Hippocampal formation (tissue), 2 donors: Measurements from ENCODE around the gene CDK14.
A peak's percentile ranks its signal among the peaks of the same experiment; 100 is the strongest.

Source experiments
- DNase-seq, 2 donors: peaks; one replicate each; lab custom pipeline; 2025; lab: John Stamatoyannopoulos, UW

Gene CDK14

DNA sequence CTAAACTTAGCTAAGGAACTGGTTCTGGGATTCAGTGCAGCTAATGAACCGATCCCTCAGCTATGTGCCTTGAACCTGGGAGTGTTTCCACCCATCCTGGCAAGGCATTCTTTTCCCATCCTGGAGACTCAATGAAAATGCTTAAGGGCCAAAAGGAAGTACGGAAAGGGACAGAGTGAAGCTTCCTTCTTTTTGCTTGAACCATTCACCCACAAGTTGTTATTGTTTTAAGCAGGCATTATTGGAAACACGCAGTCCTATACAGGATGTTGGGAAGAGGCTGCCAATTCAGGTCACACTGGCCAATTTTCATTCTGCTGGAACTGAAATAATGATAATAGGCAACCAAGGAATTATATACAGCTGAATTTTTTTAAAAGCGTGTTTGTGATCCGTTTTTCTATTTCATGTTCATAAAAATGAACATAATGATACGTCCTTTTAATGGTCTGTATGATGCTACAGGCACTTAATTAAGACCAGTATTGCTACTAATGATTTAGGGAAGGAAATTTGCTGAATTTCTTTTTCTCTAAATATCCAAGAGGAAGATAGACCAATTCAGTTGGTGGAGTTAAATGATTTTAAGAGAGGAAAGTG, 610.3 kb downstream of the CDK14 start:
- DNase-seq = no peak

DNA sequence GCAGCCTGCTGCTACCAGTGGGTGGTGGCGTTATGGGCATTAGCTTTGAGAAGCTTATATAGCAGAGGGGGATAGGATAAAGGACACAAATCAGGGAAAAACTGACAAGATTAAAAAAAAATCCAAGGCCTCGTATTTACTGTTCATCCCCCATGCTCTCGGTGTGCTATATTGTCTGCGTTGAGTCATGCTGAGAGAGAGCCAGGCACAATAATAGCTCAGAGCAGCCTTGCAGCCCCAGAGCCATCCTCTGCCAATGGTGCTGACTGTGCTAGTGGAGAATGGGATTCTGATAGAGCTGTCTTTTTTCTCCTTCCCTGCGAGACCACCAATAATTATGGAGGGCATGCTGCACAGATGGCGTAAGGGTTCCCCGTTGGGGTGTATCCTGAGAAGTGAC, 616.5 kb downstream of the CDK14 start:
- peak in 1 of 2 donors; percentile 6 for DNase-seq

DNA sequence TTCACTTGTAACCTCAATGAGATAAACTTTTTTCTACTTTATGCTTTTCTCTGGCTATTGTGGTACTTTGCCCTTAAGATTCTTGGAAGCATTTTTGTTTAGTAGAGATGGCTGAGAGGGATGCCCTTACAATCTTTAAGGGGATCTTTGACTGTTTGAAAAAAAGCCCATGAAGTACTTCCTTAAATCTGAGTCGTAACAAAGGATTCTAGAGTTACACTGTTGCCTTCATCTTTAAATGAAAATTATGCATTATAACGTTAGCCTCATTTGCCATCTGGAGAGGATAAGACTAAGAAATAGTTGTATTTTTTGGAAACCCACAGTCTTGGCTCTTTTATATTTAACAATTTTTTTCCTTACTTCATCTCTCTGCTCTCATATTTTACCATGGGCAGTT, 630.3 kb downstream of the CDK14 start:
- DNase-seq = no peak

DNA sequence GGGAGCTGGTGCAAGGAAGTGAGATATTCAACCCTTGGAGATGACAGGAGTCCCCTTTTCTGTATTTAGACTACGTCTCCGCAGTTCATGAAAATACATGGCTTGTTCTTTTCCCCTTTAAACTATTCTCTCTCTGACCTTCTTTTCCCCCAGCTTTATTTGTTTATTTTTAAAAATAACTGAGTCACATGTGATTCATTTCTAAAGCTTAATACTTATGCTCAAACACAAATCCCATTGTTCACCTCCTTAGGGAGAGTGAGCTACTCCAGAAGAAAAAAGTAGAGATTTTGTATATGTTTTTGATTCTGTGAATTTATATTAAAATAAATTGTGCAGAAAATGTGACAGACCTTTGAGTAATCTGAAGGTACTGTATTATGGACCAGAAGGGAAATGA, 632.2 kb downstream of the CDK14 start:
- no peak for DNase-seq

DNA sequence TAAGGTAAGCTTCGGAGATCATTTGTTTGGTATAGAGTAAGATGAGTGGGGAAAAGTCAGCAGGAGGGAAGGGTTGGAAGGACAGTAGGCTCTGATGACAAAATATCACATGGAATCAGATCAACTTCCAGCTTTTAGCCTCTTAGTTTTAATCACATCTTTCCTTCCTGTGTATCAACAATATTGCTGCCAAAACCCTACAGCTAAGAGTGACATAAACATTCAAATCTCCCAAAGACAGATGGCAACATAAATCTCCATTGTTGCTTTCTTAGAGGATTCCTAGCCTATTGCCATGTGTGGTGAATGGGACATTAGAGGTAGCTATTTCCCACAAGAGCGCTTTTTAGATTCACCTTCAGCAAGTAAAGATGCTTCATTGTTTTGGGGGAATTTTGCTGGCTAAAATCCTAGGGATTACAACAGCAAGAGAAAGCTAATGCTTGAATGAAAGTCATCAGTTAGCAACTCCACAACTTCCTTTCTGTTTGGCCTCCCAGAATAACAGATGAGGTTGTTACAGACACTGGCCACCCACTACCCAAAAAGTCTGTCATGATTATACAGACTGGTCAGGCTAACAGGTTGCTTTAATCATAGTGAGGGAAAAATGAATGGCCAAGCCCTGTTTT, 632.9 kb downstream of the CDK14 start:
- no peak for DNase-seq

- DNase-seq = no peak
Observed at GRCh38 chr7:91230100-91230499, 634.0 kb downstream of the CDK14 start.

- no peak for DNase-seq
Observed at GRCh38 chr7:91230503-91230902, 634.4 kb downstream of the CDK14 start.

DNA sequence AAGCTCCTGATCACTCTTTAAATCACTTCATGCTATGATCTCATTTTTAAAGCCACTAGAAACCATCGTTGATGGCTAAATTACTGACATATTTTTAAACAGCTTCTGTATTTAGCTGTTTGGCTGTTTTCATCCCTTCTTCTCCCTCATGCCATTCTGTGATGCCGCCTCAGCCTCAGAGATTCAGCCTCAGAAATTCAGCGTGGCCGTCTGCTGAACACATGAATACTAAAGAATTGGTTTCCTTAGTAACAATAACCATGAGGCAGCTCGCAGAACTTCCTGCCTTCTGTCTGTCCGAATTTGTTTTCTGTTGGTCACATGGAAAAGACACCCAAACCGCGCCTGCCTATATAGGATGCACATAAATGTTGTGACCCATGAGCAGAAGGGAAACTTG, 637.1 kb downstream of the CDK14 start:
- peak in 1 of 2 donors; percentile 16 for DNase-seq

DNA sequence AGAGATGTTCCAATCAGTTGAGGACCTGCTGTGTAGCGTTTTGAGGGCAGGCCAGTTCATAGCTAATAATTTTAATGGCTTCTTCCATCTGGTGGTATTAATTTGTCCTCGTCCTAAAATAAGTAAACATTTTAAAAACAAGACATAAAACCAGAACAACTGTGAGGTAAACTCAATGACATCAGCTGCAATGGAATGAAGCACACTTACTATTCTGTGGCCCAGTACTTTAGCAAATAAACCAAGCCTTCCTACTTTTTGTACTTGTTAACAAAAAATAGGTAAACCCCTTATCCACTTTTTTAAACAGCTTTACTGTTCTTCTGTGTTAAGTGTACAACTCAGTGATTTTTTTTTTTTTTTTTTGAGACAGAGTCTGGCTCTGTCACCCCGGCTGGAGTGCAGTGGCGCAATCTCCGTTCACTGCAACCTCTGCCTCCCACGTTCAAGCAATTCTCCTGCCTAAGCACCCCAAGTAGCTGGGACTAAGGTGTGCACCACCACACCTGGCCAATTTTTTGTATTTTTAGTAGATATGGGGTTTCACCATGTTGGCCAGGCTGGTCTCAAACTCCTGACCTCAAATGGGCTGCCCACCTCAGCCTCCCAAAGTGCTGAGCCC, 639.2 kb downstream of the CDK14 start:
- DNase-seq = no peak

GRCh38 chr7:91239171-91239604, 643.1 kb downstream of the CDK14 start:
- DNase-seq = no peak

DNA sequence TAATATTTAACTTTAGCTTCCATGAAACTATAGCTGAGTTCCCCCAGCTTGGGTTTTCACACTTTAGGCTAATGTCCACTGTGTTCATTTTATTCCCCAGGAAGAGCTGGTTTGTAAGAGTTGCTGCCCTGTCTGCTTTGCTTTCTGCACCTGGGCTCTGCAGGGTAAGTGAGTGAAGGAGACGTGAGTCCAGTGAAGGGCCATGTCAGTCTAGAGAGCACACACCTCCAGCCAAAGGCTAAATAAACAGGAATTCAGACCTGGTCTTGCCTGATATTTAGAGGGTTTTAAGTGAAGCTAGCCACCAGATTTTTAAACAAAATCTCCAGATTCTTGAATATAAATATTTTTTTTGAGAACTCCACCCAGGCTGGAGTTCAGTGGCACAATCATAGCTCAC, 643.7 kb downstream of the CDK14 start:
- no peak for DNase-seq

DNA sequence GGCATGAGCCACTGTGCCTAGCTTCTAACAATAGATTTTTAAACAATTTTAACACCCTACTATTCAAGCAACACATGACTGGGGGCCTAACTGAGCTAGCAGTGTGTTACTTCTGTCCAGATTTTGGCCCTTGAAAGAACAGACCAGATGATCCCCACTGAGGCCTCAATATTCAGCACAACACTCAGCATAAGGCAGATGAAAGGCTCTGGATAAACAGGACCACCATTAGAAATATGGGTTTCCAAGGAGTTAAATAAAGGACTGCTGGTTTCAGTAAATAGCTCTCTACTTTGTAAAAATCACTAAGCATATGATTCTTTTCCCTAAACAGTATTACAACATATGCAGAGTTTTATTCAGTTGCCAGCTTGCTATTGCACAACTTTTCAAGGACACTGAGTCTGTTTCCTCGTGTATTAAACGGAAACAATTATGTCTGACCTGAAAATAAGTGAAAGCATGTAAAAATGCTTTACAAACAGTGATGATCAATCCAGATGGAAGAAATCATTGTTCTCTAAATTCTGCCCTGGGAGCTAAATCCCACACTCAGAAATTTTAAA, 644.3 kb downstream of the CDK14 start:
- DNase-seq = no peak

DNA sequence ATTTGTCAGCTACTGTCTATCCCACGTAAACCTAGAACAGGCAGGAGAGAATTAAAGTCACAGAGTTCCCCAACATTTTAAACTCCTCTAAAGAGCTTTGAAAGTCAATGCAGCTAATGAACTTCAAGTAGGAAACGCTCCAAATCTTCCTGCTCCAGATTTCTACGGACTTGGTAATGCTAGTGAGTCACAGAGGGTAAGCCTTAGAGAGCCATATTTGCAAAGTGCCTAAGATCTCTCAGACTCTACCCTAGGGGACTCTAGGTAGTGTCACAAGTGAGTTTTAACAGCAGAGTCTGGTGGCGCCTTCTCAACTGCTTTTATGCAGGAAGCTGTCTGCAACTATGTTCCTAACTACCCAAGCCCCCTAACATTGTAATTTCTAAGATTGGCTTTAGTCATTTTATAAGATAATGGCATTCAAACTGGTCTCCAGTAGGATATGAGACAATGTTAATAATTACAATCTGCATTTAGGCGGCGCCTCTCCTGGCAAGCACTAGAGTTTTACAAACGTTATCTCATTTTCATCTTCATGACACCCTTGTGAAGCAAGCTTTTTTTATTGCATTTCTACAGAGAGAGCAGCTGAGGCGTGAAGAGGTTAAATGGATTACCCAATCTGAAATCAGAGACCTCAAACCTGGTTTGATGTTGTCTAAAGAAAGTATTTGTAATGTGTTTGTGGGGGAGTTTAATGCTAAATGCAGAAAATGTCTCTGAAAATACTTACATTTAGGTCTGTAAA, 646.1 kb downstream of the CDK14 start:
- no peak for DNase-seq

GRCh38 chr7:91243591-91244301, 647.6 kb downstream of the CDK14 start:
- DNase-seq = no peak

GRCh38 chr7:91247500-91247899, 651.4 kb downstream of the CDK14 start:
- DNase-seq = no peak

DNA sequence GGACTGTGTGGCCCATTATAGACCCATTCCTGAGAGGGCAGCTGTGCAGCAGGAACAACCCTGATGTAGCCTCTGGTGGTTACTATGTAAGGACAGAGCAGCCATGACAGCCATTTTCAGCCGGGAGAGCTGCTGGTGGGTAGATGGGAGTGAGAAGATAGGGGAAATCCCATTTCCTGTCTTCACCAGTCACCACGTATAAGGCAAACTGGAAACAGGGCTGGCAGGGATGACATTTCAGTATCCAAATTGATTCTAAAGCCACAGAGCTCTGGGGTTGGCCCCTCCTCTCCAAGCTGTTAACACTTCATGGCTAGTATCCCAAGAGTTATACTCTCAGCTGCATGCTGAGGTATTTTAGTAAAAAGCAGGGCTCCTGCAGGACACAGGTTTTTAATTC, 652.9 kb downstream of the CDK14 start:
- no peak for DNase-seq

DNA sequence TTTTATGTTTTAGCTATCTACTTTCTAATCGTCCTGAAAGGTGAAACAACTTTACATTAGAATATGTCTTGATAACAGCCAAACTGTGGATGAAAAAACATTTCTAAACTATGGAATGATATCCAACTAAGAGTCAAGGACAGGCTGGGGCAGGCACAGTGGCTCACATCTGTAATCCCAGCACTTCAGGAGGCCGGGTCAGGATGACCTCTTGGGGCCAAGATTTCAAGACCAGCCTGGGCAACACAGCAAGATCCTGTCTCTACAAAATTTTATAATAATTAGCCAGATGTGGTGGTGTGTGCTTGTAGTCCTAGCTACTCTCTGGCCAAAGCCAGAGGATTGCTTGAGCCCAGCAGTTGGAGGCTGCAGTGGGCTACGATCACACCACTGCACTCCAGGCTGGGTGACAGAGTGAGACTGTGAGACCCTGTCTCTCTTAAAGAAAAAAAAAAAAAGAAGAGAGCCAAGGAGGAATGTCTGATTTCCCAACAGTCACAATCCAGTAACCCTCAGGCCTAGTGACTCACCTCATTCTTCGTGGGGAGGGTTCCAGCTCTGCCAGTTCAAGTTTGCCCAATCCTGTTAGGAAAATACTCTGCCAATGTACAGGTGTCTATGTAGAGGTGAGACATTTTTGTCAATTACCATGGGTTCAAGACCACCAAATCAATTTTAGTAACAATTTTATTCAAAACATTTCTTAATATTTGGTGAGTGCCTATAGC, 653.5 kb downstream of the CDK14 start:
- DNase-seq = no peak

DNA sequence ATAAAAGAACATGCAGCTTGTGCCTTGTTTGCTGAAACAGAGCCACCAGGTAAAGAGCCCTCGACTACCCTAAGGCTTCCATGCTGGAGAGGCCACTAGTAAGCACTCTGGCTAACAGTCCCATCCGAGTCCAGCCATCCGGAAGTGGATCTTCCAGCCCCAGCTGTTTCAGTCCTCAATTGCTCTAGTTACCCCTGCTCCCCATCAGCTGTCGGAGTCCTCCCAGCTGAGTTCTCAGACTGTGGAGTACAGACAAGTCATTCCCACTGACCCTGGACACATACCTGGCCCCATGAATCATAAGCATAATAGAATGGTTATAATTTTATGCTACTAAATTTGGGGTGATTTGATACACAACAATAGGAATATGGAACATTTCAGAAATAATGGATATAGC, 654.6 kb downstream of the CDK14 start:
- DNase-seq = no peak

- no peak for DNase-seq
Observed at GRCh38 chr7:91251877-91252276, 655.8 kb downstream of the CDK14 start.
